ENCODE data around the gene USP24. TPM values are rescaled to one million over a fixed set of nuclear protein-coding genes. Genes with fewer than 3 reads are reported as not detected.

The USP24 gene
- total RNA-seq, 2 donors from 2014 or later: 47.8 to 58.5 TPM

DNA sequence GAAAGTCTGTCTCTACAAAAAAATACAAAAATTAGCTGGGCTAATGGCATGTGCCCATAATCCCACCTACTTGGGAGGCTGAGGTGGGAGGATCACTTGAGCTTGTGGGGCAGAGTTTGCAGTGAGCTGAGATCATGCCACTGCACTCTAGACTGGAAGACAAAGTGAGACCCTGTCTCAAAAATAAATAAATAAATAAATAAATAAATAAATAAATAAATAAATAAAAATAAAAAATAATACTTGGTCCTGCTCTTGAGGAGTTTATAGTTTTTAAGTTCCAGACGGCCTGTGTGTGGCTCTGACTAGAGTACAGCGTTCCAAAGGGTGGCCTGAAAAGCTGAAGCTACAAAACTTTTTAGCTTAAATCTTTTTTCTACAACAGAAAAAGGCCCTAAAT lies 140.7 kb downstream of the USP24 start:
- H3K27ac ChIP-seq: no peak overlapping the region
- no peaks in the 10 kb centered on the region for H3K4me1 ChIP-seq (ENCODE audit: control insufficient read depth in 1 of 2, low read depth in 2 of 2)
- H3K36me3 ChIP-seq: peaks cover 59% of the 10 kb centered on the region
- DNase-seq (ENCODE audit: low spot score) (no peak), ATAC-seq (ENCODE audit: insufficient number of reproducible peaks, low FRiP score, low read depth) (no peak)
- TF ChIP-seq, protein P1, sequence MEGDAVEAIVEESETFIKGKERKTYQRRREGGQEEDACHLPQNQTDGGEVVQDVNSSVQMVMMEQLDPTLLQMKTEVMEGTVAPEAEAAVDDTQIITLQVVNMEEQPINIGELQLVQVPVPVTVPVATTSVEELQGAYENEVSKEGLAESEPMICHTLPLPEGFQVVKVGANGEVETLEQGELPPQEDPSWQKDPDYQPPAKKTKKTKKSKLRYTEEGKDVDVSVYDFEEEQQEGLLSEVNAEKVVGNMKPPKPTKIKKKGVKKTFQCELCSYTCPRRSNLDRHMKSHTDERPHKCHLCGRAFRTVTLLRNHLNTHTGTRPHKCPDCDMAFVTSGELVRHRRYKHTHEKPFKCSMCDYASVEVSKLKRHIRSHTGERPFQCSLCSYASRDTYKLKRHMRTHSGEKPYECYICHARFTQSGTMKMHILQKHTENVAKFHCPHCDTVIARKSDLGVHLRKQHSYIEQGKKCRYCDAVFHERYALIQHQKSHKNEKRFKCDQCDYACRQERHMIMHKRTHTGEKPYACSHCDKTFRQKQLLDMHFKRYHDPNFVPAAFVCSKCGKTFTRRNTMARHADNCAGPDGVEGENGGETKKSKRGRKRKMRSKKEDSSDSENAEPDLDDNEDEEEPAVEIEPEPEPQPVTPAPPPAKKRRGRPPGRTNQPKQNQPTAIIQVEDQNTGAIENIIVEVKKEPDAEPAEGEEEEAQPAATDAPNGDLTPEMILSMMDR (IDR thresholded peaks at IDR 0.05): no peak
- H3K4me3 ChIP-seq: no peak overlapping the region
- no peaks in the 10 kb centered on the region for H3K27me3 ChIP-seq (replicated peaks; ENCODE audit: insufficient read depth)
- H3K9me3 ChIP-seq: no peaks in the 10 kb centered on the region

DNA sequence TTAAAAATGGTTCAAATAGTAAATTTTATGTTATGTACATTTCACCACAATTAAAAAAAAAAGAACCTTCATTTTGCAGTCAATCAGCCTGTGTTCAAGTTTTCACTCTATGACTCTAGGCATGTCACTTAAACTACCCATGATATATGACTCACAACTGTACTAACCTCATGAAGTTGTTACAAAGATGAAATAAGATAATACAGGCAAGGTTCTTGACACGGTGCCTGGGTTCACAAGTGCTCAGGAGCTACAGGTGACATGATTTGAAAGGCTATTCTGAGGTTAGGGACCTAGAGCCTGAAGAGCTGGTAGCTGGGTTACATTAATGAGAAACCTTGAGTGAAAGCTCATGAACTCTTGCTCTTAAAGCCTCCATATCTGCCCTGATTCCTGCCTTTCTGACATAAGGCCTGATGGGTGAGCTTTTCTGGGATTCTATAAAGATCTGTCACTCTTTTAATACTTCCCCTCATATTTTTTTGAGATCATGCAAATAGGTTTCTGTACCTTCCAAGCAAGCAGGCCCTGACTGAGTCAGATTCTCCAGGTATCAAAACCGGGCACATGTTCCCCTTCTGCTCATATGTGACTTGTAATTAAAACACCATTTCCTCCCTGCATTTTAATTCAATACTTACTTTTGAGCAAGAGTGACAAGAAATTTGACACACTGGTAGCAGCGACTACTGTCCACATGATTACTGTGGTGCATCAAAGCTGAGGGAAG lies 141.8 kb downstream of the USP24 start:
- Histone ChIP-seq H3K9me3 (no peaks in the 10 kb centered on the region), H3K36me3 (peaks cover 68% of the 10 kb centered on the region), H3K4me3 (no peak overlapping the region), H3K4me1 (ENCODE audit: control insufficient read depth in 1 of 2, low read depth in 2 of 2) (no peaks in the 10 kb centered on the region), H3K27me3 (replicated peaks; ENCODE audit: insufficient read depth) (no peaks in the 10 kb centered on the region), H3K27ac (no peak overlapping the region)
- no peak for ATAC-seq (ENCODE audit: insufficient number of reproducible peaks, low FRiP score, low read depth)
- no peak for DNase-seq (ENCODE audit: low spot score)
- TF ChIP-seq, protein P1 (IDR thresholded peaks at IDR 0.05): no peak

DNA sequence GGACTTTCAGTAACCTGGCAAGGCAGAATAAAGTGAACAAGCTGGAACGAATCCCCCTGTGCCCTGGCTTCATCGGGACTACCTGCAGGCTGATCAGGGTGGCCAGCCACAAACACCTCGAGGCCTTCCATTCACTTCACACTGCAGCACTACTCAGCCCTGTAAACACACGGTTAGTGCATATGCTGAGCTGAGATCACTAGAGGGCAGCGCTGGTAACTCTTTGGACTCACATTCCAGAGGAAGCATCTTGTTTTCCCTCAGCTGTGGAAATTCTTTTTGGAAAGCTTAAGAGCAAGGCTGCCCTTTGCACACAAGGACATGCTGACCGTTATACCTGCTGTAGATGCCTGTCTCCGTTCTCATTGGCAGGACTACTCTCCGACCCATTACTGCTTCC lies 143.7 kb downstream of the USP24 start:
- ATAC-seq (ENCODE audit: insufficient number of reproducible peaks, low FRiP score, low read depth) (no peak), DNase-seq (ENCODE audit: low spot score) (no peak)
- Histone ChIP-seq H3K9me3 (no peaks in the 10 kb centered on the region), H3K36me3 (peaks cover 61% of the 10 kb centered on the region), H3K27me3 (replicated peaks; ENCODE audit: insufficient read depth) (no peaks in the 10 kb centered on the region), H3K4me3 (no peak overlapping the region), H3K4me1 (ENCODE audit: control insufficient read depth in 1 of 2, low read depth in 2 of 2) (peaks cover 0 to 11% of the 10 kb centered on the region in 2 donors), H3K27ac (no peak overlapping the region)
- TF ChIP-seq, protein P1 (IDR thresholded peaks at IDR 0.05): no peak

DNA sequence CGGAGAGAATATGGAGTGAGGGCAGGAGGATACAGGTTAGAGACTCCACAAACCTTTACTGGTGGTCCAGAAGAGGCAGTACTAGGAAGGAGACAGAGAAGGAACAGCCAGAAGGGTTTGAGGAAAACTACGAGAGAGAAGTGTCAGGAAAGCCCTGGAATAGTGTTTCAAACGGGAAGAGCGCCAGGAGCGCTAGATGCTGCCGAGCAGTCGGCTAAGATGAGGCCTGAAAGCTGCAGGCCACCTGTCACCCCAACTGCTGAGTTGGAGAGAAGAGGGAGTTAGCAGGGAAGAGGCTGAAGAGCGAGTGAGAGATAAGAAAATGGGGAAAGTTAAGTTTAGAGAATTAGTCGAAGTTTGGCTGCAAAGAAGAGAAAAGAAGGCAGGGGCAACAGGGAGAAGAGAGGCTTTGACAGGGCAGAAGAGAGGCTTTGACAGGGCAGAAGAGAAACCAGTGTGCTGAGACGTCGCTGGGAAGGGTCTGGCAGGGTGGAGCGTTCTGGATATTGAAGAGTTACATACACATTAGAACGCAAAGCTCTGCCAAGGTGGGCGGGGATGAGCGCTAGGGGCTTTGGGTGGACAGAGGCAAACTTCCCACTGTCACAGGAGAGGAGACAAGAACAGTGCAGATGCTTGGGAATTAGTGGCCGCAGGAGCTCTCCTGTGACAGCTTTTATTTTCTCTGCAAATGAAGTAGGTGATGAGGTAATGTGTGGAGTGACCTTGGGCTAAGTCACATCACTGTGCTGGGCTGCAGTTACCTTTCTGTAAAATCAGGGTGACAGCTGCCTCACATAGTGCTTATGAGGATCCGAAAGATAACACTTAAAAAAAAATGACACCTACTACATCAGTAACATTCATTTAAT lies 144.6 kb downstream of the USP24 start:
- H3K27ac ChIP-seq: no peak overlapping the region
- H3K9me3 ChIP-seq: no peaks in the 10 kb centered on the region
- no peak for ATAC-seq (ENCODE audit: insufficient number of reproducible peaks, low FRiP score, low read depth)
- H3K27me3 ChIP-seq (replicated peaks; ENCODE audit: insufficient read depth): no peaks in the 10 kb centered on the region
- H3K36me3 ChIP-seq: peaks cover 56% of the 10 kb centered on the region
- DNase-seq (ENCODE audit: low spot score): no peak
- TF ChIP-seq, protein P1 (IDR thresholded peaks at IDR 0.05): no peak
- H3K4me3 ChIP-seq: no peak overlapping the region
- peaks cover 0 to 17% of the 10 kb centered on the region in 2 donors for H3K4me1 ChIP-seq (ENCODE audit: control insufficient read depth in 1 of 2, low read depth in 2 of 2)

DNA sequence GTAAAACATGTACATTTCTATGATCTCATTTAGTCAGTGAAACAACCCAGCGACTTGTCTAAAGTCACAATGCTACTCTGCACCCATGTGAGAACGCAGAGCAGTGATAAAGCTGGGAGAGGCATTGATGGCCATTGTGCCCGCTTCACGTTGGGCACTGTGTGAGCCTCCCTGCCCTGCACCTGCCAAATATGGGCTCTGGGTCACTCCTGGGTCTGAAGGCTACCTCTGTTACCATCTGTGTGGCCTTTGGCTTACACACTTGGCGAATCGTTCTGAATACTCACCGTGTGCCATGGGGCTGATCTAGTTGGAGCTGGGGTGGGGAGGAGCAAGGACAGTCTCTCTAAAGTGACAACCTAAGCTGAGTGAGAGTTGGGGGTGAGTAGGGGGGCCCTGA lies 145.9 kb downstream of the USP24 start:
- no peak for ATAC-seq (ENCODE audit: insufficient number of reproducible peaks, low FRiP score, low read depth)

More for the DNA sequence above, 145.9 kb downstream of the USP24 start:
- TF ChIP-seq, protein P1 (IDR thresholded peaks at IDR 0.05): no peak
- Histone ChIP-seq H3K27me3 (replicated peaks; ENCODE audit: insufficient read depth) (no peaks in the 10 kb centered on the region), H3K4me3 (no peak overlapping the region), H3K36me3 (peaks cover 56% of the 10 kb centered on the region), H3K9me3 (no peaks in the 10 kb centered on the region), H3K4me1 (ENCODE audit: control insufficient read depth in 1 of 2, low read depth in 2 of 2) (peaks cover 11 to 29% of the 10 kb centered on the region in 2 donors), H3K27ac (no peak overlapping the region)
- no peak for DNase-seq (ENCODE audit: low spot score)

Data from thoracic aorta (tissue), 2 donors.